HG03139 (cell line): ENCODE results near the gene ACSS2.
A peak's percentile ranks its signal among the peaks of the same experiment; 100 is the strongest.

ENCODE experiments used
- ATAC-seq: cut with Tn5 transposase; IDR thresholded peaks from one replicate; pipeline ENCODE4 v1.9.1; 2021; ENCODE audit not compliant: unreplicated experiment

Gene ACSS2

GRCh38 chr20:34876406-34877282 is at the start of gene ACSS2:
TSS of gene ACSS2 (plus strand) at chr20:34876612. CDS start at chr20:34876646, 34 bp downstream.
- ATAC-seq = peak; percentile 13

DNA sequence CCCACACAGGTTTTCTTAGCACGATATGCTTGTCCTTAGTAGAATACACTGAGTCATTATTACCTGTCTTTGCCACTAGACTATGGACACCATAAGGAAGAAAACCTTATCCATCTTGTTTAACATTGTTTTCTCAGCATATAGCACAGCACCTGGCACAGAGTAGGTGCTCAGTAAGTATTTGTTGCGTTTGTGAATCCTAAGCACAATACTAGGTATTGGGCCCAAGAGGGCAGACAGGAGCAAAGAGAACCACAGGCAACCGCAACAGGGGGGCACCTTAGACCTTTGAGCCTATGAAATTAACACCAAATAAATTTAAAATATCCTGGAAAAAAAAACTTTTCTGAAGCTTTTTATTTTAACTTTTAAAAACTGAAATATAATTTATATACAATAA is 47.2 kb upstream of the ACSS2 start:
- ATAC-seq = no peak

DNA sequence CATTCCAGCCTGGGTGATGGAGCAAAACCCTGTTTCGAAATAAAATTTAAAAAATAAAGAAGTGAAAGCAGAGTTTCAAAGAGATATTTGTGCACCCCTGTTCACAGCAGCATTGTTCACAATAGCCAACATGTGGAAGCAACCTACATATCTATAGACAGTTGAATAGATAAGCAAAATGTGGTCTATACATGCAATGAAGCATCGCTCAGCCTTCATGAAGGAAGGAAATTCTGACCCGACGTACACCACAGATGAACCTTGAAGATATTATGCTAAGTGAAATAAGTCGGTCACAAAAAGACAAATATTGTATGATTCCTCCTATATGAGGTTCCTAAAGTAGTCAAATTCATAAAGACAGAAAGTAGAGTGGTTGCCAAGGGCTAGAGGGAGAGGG is 44.5 kb upstream of the ACSS2 start:
- no peak for ATAC-seq

- no peak for ATAC-seq
Observed at GRCh38 chr20:34834459-34834893, 41.9 kb upstream of the ACSS2 start.

DNA sequence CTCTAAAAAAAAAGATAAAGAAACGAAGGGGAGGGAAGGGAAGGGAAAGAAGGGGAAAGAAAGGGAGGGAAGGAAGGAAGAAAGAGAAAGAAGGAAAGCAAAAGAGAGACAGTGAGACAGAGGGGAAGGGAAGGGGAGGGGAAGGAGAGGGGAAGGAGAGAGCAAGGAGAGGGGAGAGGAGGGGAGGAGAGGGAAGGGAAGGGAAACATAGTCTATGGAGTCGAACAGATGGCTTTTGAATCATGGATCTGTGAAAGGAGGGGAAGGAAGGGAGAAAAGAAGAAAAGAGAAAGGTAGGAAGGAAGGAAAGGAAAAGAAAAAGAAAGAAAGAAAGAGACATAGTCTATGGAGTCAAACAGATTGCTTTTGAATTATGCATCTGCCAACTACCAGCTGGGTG is 34.3 kb upstream of the ACSS2 start:
- no peak for ATAC-seq

DNA sequence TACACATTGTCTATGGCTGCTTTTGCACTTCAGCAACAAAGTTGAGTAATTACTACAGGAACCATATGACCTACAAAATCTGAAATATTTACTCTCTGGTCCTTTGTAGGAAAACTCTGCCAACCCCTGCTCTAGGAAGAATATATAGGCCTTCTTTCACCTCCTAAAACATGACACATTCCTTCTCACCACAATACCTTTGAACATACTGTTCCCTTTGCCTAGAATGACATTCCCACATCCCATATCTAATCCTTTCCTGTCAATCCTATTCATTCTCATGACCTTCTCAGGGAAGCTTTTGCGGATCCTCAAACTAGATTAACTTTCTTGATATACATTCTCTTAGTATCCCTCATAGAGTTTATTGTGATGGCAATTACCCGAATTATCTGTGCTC is 33.0 kb upstream of the ACSS2 start:
- no peak for ATAC-seq

- no peak for ATAC-seq
Observed at GRCh38 chr20:34848597-34848996, 27.8 kb upstream of the ACSS2 start.

- ATAC-seq = no peak
Observed at GRCh38 chr20:34849778-34850177, 26.6 kb upstream of the ACSS2 start.

GRCh38 chr20:34850969-34851368 is 25.4 kb upstream of the ACSS2 start:
- ATAC-seq = no peak

- no peak for ATAC-seq
Observed at GRCh38 chr20:34852298-34852697, 24.1 kb upstream of the ACSS2 start.

DNA sequence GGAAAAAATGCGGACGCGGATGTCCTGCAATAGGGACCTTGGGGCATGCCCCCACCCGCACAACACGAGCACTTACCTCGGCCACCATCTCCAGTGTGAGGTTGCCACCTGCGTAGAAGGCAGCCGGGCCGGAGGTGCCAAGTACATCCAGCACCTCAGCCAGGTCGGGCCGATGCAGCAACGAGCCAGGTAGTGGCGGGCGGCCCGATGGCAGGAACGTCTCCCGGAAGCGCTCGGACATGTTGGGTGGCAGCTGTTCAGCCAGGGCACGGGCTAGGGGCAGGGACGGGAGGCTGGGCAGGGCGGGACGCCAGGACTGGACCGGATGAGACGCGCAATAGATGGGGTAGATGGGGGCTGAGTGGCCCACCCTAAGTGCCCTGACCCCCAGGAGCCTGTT is 17.0 kb upstream of the ACSS2 start:
- ATAC-seq = no peak

GRCh38 chr20:34859826-34860545 is 16.4 kb upstream of the ACSS2 start:
- ATAC-seq = no peak

DNA sequence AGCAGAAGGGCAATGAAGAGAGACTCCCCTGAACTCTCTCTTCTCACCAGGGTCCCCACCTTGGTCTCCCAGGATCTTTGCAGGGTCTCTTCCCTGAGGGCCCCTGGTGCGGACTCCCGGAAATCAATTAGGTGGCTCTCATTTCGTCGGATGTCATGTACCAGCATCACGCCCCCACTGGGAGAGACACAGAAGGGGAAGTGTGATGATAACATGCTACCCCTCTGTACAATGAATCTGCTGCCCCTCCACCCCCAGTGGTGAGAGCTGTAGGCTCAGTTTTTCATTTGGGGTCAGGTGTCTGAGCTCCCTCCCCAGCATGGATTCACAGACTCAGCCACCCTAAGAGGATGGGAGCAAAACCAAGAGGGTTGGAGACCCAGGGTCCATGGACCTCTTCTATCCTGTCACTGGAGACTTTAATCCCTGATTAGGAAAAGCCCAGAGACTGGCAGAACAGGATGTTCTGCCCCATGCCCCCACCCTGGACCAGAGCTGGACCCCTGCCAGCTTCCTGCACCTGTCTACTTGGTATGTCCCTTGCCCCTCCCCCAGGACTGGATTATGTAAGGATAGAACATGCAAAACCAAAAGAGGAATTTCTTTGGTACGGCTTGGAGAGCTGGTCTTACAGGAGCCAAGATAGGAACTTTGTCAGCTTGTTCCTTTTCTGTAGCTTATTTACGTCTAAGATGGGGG is 14.9 kb upstream of the ACSS2 start:
- no peak for ATAC-seq

- no peak for ATAC-seq
Observed at GRCh38 chr20:34862724-34863123, 13.7 kb upstream of the ACSS2 start.

GRCh38 chr20:34863421-34863965 is 12.9 kb upstream of the ACSS2 start:
- no peak for ATAC-seq

GRCh38 chr20:34864216-34864615 is 12.2 kb upstream of the ACSS2 start:
- ATAC-seq = no peak

- no peak for ATAC-seq
Observed at GRCh38 chr20:34871320-34871926, 5.0 kb upstream of the ACSS2 start.

DNA sequence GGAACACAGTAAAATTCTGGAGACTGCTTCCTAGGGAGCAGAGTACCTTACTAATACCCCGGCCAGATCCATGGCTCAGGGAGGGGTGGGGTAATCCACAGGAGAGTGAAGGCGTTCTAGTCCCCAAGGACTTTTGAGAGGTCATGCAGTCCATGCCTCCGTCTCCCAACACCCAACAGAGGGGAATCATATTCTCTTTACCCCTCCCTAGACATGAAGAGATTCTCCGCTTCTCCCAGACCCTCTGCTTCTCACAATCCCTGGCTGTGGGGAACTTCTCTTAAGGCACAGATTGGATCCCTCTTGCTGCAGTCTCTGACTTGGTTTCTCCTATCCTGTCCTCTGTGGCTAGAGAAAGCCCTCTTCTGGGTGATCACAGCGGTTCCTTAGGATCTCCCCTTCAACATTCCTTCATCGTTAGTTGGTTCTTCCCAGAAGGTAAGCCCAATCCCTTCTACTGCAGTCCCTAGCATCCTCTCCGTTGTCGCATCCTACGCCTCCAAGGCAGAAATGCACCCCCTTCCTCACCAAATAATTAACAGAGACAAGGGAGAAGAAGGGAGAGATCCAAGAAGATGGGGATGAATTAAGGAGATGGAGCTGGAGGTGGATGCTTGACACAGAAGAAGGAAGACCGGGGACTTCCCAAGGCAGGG is 4.3 kb upstream of the ACSS2 start:
- no peak for ATAC-seq

DNA sequence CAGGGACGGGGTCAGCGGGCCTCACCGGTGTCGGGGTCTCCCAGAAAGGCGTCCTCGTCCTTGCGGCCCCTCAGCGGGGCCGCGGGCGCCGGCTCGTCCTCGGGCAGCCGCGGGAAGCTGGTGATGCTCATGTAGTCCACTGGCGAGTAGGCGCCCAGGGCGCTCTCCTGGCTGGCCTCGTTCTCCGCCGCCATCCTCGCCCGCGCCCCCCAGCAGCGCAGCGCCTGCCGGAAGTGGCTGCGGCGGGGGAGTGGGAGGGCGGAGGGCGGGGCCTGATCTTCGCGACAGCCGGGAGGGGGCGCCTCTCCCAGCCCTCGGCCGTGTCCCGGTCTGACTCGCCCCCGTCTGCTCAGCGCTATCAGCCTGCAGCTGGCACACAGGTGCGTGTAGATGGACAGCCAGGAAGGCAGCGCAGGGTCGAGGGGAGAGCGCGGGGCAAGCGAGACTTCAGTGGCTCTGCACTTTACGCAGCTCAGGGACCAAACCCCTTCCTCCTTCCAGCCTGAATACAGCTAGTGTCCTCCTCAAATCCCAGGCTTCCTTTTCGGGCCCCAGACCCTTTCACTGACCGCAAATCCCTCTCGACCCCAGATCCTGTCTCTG is 3.7 kb upstream of the ACSS2 start, which contains the start of gene GGT7:
TSS of gene GGT7 (minus strand) at position 235 of the 603 bp plus-strand sequence. CDS start at position 194, 41 bp downstream.
- ATAC-seq = no peak

DNA sequence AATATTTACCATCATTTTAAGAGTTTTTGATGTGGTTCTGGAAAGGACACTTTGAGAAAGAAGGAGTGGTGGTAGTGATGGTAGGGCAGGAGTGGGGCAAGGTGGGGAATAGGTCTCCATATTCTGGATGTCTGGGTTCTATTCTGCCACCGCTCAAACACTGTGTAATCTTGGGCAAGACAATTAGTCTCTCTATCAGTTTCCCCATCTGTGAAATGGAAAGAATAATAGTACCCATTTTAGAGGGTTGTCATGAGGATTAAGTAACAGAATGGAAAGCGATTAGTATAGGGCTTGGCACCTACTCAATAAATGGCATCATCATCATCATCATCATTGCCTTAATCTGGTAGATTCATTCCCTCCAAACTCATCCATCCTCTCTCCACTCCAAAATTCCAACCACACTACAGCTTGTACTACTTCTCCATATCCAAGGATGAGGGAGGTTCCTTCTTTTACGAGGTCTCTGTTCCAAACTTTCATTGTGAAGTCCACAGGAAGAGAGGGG is 2.8 kb upstream of the ACSS2 start:
- no peak for ATAC-seq
